Activated T-helper 1 cell treated with anti-CD3 and anti-CD28 coated beads, Interleukin-2, amount 50 U/mL, for 16 hours (primary cell): ENCODE data around the gene EHMT1.
"Not testable (repeated sequence)": the region's sequence is repeated elsewhere in the genome, so short reads cannot be mapped to it uniquely, and the experiment has no call there.

Experiments
- DNase-seq, 2 donors: peaks; one replicate each; pipeline ENCODE4 v3.0.0-alpha.2; 2020; ENCODE audit warnings: low read depth in 1 of 2, low spot score in 1 of 2

Gene EHMT1

GRCh38 chr9:137851516-137852267 lies 232.9 kb downstream of the EHMT1 start:
- DNase-seq = no peak

GRCh38 chr9:137853392-137853995 lies 234.7 kb downstream of the EHMT1 start:
- DNase-seq = no peak

DNA sequence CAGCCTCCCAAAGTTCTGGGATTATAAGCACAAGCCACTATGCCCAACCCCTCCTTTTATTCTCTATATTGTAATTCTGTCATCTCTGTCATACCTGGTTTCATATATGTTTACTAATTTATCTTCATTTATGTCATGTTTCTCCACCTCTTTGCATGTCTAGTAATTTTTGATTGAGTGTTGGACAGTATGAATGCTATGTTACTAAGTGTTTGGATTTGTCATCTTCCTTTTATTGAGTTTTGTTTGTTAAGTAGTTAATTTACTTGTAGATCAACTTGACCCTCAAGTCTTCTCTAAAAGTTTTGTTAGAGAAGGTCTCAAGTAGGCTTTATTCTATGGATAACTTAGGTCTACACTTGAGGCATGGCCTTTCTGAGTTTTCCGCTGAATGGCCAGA lies 241.6 kb downstream of the EHMT1 start:
- no peak for DNase-seq

GRCh38 chr9:137865581-137866145 lies 246.9 kb downstream of the EHMT1 start:
- no peak for DNase-seq

DNA sequence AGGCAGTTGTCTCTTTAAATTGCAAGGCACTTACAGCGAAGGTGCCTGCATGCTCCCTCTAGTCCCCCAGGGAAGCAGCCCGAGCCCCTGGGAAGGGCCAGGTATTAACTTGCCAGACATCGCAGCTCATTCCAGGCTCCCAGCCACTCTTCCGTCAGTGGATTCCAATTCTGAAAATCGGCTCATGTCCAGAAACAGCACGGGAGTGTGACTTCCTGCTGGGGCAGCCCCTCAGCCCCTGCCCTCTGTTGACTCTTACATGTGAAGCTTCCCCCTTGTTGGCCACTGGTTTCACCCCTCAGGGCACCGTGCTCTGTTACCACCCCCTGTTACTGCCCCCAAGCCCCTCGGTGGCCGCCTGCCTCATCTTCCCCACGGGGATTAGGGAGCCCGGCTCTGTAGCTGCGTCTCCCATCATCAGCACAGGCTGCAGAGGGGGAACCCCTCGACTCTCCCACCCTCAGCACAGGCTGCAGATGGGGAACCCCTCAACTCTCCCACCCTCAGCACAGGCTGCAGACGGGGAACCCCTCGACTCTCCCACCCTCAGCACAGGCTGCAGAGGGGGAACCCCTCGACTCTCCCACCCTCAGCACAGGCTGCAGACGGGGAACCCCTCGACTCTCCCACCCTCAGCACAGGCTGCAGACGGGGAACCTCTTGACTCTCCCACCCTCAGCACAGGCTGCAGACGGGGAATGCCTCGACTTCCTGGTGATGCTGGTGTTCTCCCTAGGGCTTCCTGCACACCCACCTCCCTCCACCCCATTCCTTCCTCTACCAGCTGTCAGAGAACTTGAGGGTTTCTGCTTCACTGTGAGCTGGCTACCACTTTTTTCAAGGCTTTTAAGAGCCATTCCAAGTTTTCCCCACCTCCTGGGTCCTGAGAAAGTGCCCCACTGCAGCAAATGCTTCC lies 247.7 kb downstream of the EHMT1 start:
- DNase-seq = no peak

GRCh38 chr9:137870432-137870831 lies 251.6 kb downstream of the EHMT1 start:
- DNase-seq = no peak

DNA sequence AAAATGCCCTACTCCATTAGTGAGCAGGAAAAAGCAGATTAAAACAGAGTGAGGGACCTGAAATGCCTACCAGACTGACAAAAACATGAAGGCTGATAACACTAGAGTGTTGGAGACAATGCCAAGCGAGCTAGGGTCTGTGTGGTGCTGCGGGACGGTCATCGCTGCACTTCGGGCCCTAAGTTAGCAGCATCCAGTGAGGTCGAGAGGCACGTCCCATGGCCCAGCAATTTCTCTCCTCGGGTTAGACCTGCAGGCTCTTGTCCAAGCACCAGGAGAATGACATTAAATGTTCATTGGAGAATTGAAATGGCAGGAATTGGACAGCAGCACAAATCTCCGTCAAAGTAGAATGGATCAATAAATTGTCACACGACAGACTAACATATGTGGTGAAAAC lies 253.5 kb downstream of the EHMT1 start:
- no peak for DNase-seq

GRCh38 chr9:137873408-137873807 lies 254.6 kb downstream of the EHMT1 start:
- DNase-seq = no peak

DNA sequence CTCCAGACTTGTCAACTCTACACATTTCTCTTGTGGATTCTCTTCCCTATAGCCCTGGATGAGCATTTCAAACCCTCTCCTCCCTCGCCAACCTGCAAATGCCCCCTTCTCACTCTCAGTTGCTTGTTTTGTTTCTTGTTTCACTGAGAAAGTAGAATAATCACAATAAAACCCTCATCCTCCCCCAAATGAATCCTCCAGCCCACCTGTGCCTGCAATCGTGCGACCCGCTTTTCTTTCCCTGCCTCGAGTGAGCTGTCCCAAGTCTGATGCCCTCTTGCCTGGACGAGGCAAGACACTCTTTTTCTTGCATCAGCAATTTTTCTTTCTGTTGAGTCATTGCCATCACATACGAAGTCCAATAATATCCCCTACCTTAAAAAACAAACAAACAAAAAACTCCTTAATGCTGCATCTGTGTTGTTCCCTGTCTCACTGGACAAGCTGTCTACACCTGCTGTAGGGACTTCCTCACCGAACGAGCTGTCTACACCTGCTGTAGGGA lies 255.1 kb downstream of the EHMT1 start:
- DNase-seq = no peak

GRCh38 chr9:137875354-137875753 lies 256.5 kb downstream of the EHMT1 start:
- no peak for DNase-seq

DNA sequence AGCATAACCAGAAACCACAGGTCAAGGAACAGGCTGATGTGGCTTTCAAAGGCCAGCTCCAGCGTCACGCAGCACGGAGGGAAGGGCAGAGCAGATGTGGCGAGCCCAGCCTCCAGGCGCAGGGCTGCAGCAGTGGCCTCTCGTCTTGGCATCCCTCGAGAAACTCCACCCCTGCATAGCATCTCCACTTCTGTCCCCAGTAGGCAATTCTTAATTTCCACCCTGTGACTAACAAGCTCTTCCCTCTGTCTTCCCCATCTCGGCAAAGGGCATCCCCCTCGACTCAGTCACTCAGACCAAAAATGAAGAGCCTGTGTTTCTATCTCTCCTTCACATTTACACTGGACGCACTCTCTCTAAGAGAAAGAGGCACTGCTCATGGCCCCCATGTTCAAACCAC lies 257.0 kb downstream of the EHMT1 start:
- no peak for DNase-seq

GRCh38 chr9:137876269-137876668 lies 257.5 kb downstream of the EHMT1 start:
- no peak for DNase-seq

DNA sequence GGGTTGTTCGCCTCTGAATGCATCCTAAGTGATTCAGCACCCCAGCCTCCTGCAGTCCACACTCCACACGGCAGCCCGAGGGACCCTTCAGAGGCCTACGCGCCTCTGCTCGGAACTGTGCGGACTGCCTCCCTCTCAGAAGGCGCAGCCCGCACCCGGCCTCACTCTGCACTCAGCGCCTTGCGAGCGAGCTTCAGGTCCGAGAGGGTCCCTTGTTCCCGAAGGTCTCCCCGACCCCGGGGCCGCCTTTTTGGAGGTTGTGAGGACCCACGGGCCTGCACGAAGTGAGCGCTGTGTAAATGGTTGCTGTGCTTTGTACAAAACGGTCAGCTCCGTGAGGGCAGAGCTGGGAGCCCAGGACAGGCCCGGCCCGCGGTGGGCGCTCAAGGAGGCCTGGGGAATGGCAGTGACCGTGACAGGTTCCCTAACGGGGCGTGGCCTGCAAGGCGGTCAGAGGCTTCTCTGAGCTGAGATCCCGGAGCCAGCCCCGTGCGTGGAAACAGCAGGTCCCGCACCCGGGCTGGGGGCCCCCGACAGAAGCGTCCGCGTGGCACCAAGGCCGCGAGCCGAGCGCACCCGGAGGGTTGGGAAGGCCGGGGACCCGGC lies 258.1 kb downstream of the EHMT1 start:
- DNase-seq = no peak

DNA sequence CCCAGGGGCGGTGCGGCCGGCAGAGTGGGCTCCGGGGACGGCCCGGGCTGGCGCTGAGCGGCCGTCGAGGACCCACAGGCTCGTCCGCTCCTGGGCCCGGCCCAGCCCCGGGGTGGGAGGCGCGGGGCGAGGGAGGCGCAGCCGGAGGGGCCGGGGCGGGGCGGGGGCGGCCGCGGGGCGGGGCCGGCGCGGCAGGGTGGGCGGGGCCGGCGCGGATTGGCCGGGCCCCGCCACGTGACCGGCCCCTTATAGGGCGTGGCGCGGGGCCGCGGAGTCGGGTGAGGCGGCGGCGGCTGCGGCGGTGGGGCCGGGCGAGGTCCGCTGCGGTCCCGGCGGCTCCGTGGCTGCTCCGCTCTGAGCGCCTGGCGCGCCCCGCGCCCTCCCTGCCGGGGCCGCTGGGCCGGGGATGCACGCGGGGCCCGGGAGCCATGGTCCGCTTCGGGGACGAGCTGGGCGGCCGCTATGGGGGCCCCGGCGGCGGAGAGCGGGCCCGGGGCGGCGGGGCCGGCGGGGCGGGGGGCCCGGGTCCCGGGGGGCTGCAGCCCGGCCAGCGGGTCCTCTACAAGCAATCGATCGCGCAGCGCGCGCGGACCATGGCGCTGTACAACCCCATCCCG lies 258.8 kb downstream of the EHMT1 start, which contains the start of gene CACNA1B:
Gene CACNA1B, plus strand, starts transcription at position 277 of the 617 bp plus-strand sequence. Its CDS starts 152 bp downstream, at position 429.
- DNase-seq = not testable (repeated sequence)

DNA sequence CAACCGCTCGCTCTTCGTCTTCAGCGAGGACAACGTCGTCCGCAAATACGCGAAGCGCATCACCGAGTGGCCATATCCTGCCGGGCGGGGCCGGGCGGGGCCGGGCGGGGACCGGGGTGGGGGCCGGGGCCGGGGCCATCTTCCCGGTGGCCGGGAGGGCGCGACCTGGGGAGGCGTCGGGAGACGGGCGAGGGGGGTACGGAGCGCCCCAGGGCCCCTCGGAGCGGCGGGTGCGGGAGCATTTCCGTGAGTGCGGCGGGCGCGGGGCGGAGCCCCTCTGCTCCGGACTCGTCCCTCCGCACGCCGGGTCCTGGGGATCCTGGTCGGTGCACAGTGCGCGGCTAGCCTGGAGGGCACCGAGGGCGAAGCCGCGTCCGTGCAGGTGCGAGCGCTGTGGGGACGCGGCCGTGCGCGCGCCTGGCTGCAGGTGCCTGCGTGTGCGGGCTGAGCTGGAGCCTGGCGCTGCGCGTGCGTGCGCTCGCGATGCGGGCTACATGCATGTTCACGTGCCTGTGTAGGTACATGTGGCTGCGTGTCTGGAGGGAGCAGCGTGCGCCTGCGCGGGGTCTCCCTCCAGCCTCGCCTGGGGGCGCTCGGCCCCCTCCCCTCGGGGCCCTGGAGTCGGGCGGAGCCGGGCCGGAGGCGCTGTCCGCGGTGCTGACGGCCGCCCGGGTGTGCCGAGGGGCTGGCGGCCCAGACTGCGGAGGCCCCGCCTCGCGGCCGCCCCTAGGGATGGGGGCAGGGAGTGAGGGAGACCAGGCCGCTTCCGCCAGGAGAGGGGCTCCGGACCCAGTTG lies 259.5 kb downstream of the EHMT1 start:
- no peak for DNase-seq

DNA sequence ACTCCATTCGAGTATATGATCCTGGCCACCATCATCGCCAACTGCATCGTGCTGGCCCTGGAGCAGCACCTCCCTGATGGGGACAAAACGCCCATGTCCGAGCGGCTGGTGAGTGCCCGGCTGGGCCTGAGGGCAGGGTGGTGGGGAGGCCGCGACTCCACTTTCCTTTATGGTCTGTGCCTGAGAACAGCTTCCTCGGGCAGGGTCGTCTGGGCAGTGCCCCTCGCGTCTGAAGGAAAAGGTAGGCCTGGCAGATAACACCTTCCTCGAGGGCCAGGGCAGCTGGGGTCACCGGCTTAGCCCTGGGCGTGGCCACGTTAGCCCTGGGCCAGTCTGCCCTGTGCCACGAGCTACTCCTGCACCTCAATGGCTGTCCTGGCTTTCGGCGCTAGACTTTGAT lies 260.2 kb downstream of the EHMT1 start:
- DNase-seq = no peak

- no peak for DNase-seq
Measured at GRCh38 chr9:137879566-137880150, 260.9 kb downstream of the EHMT1 start.

GRCh38 chr9:137880160-137880975 lies 261.6 kb downstream of the EHMT1 start:
- DNase-seq = no peak
